ENCODE results near the gene VPS13D.
"Not testable (repeated sequence)": the region's sequence is repeated elsewhere in the genome, so short reads cannot be mapped to it uniquely, and the experiment has no call there.

- TF ChIP-seq, protein P1, sequence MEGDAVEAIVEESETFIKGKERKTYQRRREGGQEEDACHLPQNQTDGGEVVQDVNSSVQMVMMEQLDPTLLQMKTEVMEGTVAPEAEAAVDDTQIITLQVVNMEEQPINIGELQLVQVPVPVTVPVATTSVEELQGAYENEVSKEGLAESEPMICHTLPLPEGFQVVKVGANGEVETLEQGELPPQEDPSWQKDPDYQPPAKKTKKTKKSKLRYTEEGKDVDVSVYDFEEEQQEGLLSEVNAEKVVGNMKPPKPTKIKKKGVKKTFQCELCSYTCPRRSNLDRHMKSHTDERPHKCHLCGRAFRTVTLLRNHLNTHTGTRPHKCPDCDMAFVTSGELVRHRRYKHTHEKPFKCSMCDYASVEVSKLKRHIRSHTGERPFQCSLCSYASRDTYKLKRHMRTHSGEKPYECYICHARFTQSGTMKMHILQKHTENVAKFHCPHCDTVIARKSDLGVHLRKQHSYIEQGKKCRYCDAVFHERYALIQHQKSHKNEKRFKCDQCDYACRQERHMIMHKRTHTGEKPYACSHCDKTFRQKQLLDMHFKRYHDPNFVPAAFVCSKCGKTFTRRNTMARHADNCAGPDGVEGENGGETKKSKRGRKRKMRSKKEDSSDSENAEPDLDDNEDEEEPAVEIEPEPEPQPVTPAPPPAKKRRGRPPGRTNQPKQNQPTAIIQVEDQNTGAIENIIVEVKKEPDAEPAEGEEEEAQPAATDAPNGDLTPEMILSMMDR (conservative IDR thresholded peaks at IDR 0.05; ENCODE audit: low read depth, low read length): not testable (repeated sequence)
- not testable (repeated sequence) for TF ChIP-seq CEBPB, POLR2A (IDR thresholded peaks at IDR 0.05; ENCODE audit: low read depth, low read length)
Observed at GRCh38 chr1:12538536-12538935, 308.7 kb downstream of the VPS13D start.
